Measurements from ENCODE around the gene NOTCH4.

DNA sequence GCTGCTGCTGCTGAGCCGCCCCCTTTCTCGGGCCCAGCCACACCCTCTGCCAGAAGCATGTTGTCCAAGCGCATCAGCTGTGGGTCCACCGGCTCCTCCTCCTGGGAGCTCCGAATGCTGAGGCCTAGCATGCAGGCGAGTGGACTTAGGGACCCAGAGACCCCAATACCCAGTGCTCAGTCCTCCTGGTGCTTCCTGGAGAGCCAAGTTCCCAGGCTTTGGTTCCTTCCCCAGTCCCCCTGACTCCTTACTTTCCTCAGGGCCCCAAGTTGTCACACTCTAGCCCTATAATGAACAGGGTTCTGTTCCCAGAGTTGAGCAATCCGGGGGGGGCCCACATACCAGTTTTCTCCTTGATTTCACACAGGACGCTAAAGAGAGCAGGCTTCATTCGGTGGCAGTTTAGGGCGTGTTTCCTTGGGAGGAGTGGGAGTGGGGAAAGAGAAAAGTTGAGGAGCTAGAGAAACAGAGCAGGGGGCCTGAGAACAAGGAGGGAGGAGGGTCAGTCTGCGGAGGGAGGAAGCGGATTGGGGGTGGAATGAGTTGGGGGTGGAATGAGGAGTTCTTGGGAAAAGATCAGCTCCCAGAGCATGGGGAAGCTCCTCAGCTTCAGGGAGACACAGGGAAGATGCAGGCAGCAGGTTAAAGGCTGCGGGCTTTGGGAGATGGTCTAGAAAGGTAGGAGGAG is 35.3 kb downstream of the NOTCH4 start:
- TF ChIP-seq YY1 (IDR thresholded peaks at IDR 0.05; ENCODE audit: insufficient read depth, insufficient read length) = no peak
- no peak for TF ChIP-seq SUZ12 (IDR thresholded peaks at IDR 0.05; ENCODE audit: extremely low read depth, insufficient read depth, insufficient read length)
